Activated B cell treated with CpG ODN at 0.5 μM for 24 hours (primary cell): ENCODE results near the gene DNAAF8. TPM values are rescaled to one million over a fixed set of nuclear protein-coding genes. Genes with fewer than 3 reads are reported as not detected.
A peak's percentile ranks its signal among the peaks of the same experiment; 100 is the strongest.

Experiments
- ATAC-seq: fragments of 200-7000 bp; cut with Tn5 transposase; one replicate; pipeline ENCODE4 v1.10.0; 2021; ENCODE audit warnings: low read depth, mild to moderate bottlenecking, moderate library complexity
- CTCF ChIA-PET: fragments of 350-600 bp; sonication (Branson Sonifier 250); formaldehyde crosslinking; loops from one replicate; lab custom pipeline; 2021; ENCODE audit warnings: antibody characterized with exemption; lab: Charles Lee
- POLR2A ChIA-PET: fragments of 350-600 bp; sonication (Branson Sonifier 250); formaldehyde crosslinking; loops from one replicate; lab custom pipeline; 2021; ENCODE audit warnings: antibody characterized with exemption; lab: Charles Lee
- DNase-seq: peaks from one replicate; pipeline ENCODE4 v3.0.0; 2022
- H3K27ac Mint-ChIP-seq: one replicate; pipeline ENCODE4 v1.8.0; 2020; ENCODE audit warnings: mixed read lengths
- H3K27me3 Mint-ChIP-seq: one replicate; pipeline ENCODE4 v1.8.0; 2021; ENCODE audit warnings: mixed read lengths
- H3K36me3 Mint-ChIP-seq: one replicate; pipeline ENCODE4 v1.8.0; 2021; ENCODE audit warnings: low read depth, mixed read lengths
- H3K4me1 Mint-ChIP-seq: one replicate; pipeline ENCODE4 v1.8.0; 2021; ENCODE audit warnings: mixed read lengths
- H3K4me3 Mint-ChIP-seq: one replicate; pipeline ENCODE4 v1.8.0; 2020; ENCODE audit warnings: mild to moderate bottlenecking, mixed read lengths
- H3K9me3 Mint-ChIP-seq: one replicate; pipeline ENCODE4 v1.8.0; 2020; ENCODE audit warnings: mixed read lengths
- CTCF ChIP-seq: fragments of 200-600 bp; IDR thresholded peaks from one replicate; pipeline ENCODE4 v1.8.0; 2022; ENCODE audit warnings: antibody characterized with exemption, mild to moderate bottlenecking
- intact Hi-C: fragments of 100-400 bp; cut with micrococcal nuclease; formaldehyde crosslinking; loops from one replicate; pipeline ENCODE4 v1.15.1; 2024
- total RNA-seq: library from RNA; stranded (reverse); gene quantifications from 2 replicates; pipeline ENCODE4 v1.2.3, GENCODE V29; 2022

DNAAF8 gene
- total RNA-seq, result 0.29 and 0.31 TPM in 2 replicates

- Mint-ChIP-seq H3K4me1 (peaks cover 18% of the 10 kb centered on the region), H3K27ac (peak within 1 kb of the TSS; percentile 87), H3K4me3 (peak within 1 kb of the TSS; percentile 90), H3K9me3 (no peaks in the 10 kb centered on the region), H3K36me3 (peaks cover 15% of the 10 kb centered on the region), H3K27me3 (no peaks in the 10 kb centered on the region)
- DNase-seq (peak; percentile 84), ATAC-seq (peak; percentile 77)
- TF ChIP-seq CTCF, result no peak
- POLR2A ChIA-PET, result interaction anchor here (0.5 to 3.1 kb wide), 16 partner anchors 17 to 481 kb away, joined by 3 to 27 read pairs (median 6); partner anchors contain the start of genes CDIP1, GLYR1, NUDT16L1 and PAM16
- CTCF ChIA-PET, result interaction anchor here (0.8 to 1.7 kb wide), 8 partner anchors 14 to 358 kb away, joined by 3 to 7 read pairs (median 4); partner anchors contain the start of genes GLYR1, HMOX2, MGRN1 and UBN1
- intact Hi-C loops, result loop anchor here (1.0 to 2.0 kb wide), 9 partner anchors 33 to 299 kb away; partner anchors contain the start of genes CDIP1, GLYR1, HMOX2 and MGRN1
Observed at GRCh38 chr16:4734063-4734729, at the start of gene DNAAF8, which contains the start of gene ANKS3. Gene DNAAF8 (plus strand): TSS chr16:4734537. CDS start chr16:4736515, 1,978 bp downstream. Gene ANKS3 (minus strand): TSS chr16:4734271. CDS start chr16:4730149, 4,122 bp downstream.

- Mint-ChIP-seq H3K27me3 (no peaks in the 10 kb centered on the region), H3K27ac (no peak overlapping the region), H3K9me3 (no peaks in the 10 kb centered on the region), H3K36me3 (peaks cover 53% of the 10 kb centered on the region), H3K4me1 (no peaks in the 10 kb centered on the region), H3K4me3 (no peak overlapping the region)
- no peak for TF ChIP-seq CTCF
- intact Hi-C loops, result no loop called here
- ChIA-PET CTCF (no interaction called here), POLR2A (no interaction called here)
- no peak for ATAC-seq
- DNase-seq, result no peak
Observed at GRCh38 chr16:4684763-4685162, 49.6 kb upstream of the DNAAF8 start.

GRCh38 chr16:4685292-4685691 lies 49.0 kb upstream of the DNAAF8 start:
- Mint-ChIP-seq H3K36me3 (peaks cover 48% of the 10 kb centered on the region), H3K4me1 (no peaks in the 10 kb centered on the region), H3K27me3 (no peaks in the 10 kb centered on the region), H3K27ac (no peak overlapping the region), H3K4me3 (no peak overlapping the region), H3K9me3 (no peaks in the 10 kb centered on the region)
- ATAC-seq, result no peak
- POLR2A ChIA-PET, result no interaction called here
- no peak for TF ChIP-seq CTCF
- intact Hi-C loops, result no loop called here
- no peak for DNase-seq
- CTCF ChIA-PET, result no interaction called here

GRCh38 chr16:4685776-4686496 lies 48.4 kb upstream of the DNAAF8 start:
- Mint-ChIP-seq H3K4me1 (no peaks in the 10 kb centered on the region), H3K27me3 (no peaks in the 10 kb centered on the region), H3K27ac (no peak overlapping the region), H3K9me3 (no peaks in the 10 kb centered on the region), H3K4me3 (no peak overlapping the region), H3K36me3 (peaks cover 46% of the 10 kb centered on the region)
- ChIA-PET CTCF (no interaction called here), POLR2A (no interaction called here)
- DNase-seq (no peak), ATAC-seq (no peak)
- intact Hi-C loops, result no loop called here
- no peak for TF ChIP-seq CTCF
